K562 (cell line): ENCODE data around the gene KNG1. TPM values are rescaled to one million over a fixed set of nuclear protein-coding genes. Genes with fewer than 3 reads are reported as not detected.
A peak's percentile ranks its signal among the peaks of the same experiment; 100 is the strongest.

ENCODE experiments used
- CBX1 ChIP-seq: sonication (generic); IDR thresholded peaks from 2 replicates; pipeline ENCODE4 v1.6.1; 2016; ENCODE audit warnings: antibody characterized with exemption, low read depth, mild to moderate bottlenecking
- CEBPG ChIP-seq, 3 experiments: fragments of 200-800 bp in 1 of 3; sonication (Bioruptor generic) in 1 of 3; sonication (generic) in 1 of 3; formaldehyde crosslinking in 1 of 3; IDR thresholded peaks in 2 of 3; conservative IDR thresholded peaks in 1 of 3; 2 replicates each; pipeline versions ENCODE4 v1.6.1 to v1.8.0; 2016 to 2022; ENCODE audit warnings: missing compliant biosample characterization in 2 of 3, missing genetic modification characterization in 2 of 3, mild to moderate bottlenecking in 1 of 3, missing genetic modification reagents in 1 of 3
- DEAF1 ChIP-seq: fragments of 450-650 bp; formaldehyde crosslinking; IDR thresholded peaks from 2 replicates; pipeline ENCODE4 v1.4.0; 2020; ENCODE audit warnings: mild to moderate bottlenecking, moderate library complexity
- ELF1 ChIP-seq: fragments of 200-800 bp; sonication (Bioruptor generic); IDR thresholded peaks from 2 replicates; pipeline ENCODE4 v1.6.1; 2016; ENCODE audit warnings: missing genetic modification characterization, missing compliant biosample characterization
- L3MBTL2 ChIP-seq: fragments of 450-650 bp; IDR thresholded peaks from 2 replicates; pipeline ENCODE4 v1.6.1; 2016; ENCODE audit warnings: mild to moderate bottlenecking, moderate library complexity
- MEF2A ChIP-seq: IDR thresholded peaks from 2 replicates; pipeline ENCODE4 v1.6.1; 2011; ENCODE audit warnings: low read depth, mild to moderate bottlenecking, low read length, moderate library complexity; ENCODE audit not compliant: control insufficient read depth
- PCBP2 ChIP-seq: fragments of 200-400 bp; formaldehyde crosslinking; IDR thresholded peaks from 2 replicates; pipeline ENCODE4 v1.6.1; 2018; ENCODE audit warnings: low read length, low read depth, mild to moderate bottlenecking, moderate library complexity; ENCODE audit not compliant: poor library complexity, severe bottlenecking
- POLR2A ChIP-seq: fragments of 450-650 bp; conservative IDR thresholded peaks from 2 replicates; pipeline ENCODE4 v1.6.1; 2016
- PRPF4 ChIP-seq: fragments of 200-400 bp; formaldehyde crosslinking; IDR thresholded peaks from one replicate; pipeline ENCODE4 v1.6.1; 2017; ENCODE audit warnings: low read length, low read depth, mild to moderate bottlenecking; ENCODE audit not compliant: insufficient read depth, poor library complexity, severe bottlenecking
- SAP30 ChIP-seq: fragments of 200-600 bp; sonication (generic); IDR thresholded peaks from 2 replicates; pipeline ENCODE4 v1.6.1; 2012; ENCODE audit warnings: borderline replicate concordance, low read depth, mild to moderate bottlenecking, moderate library complexity, low read length, control low read depth, inconsistent platforms; ENCODE audit not compliant: insufficient read depth, poor library complexity, severe bottlenecking
- SFPQ ChIP-seq: fragments of 200-400 bp; formaldehyde crosslinking; IDR thresholded peaks from 2 replicates; pipeline ENCODE4 v1.6.1; 2017; ENCODE audit warnings: mild to moderate bottlenecking, low read depth, low read length, moderate library complexity
- TFAM ChIP-seq: fragments of 250-450 bp; sonication (Bioruptor Pico); conservative IDR thresholded peaks from 2 replicates; pipeline ENCODE4 v1.5.0; 2021; ENCODE audit warnings: mild to moderate bottlenecking, moderate library complexity
- ZNF146 ChIP-seq: IDR thresholded peaks from one replicate; pipeline ENCODE4 v1.6.1; 2018; ENCODE audit warnings: missing compliant biosample characterization; ENCODE audit not compliant: unreplicated experiment
- ZNF77 ChIP-seq: fragments of 250-450 bp; sonication (Bioruptor Pico); IDR thresholded peaks from 2 replicates; pipeline ENCODE4 v1.5.0; 2020
- polyA plus RNA-seq, 8 experiments: library from polyadenylated mRNA; depleted of rRNA in 4 of 8; stranded (reverse) in 5 of 8; unstranded in 3 of 8; fragments of >200 nt; fragmentation: Nextera tagmentation in 2 of 8; fragmentation: Illumina TruSeq in 1 of 8; extraction: Ambion mirVana in 2 of 8; extraction: Trizol in 1 of 8; gene quantifications; 2 replicates each; pipeline versions ENCODE4 v1.2.1 to v1.2.3, GENCODE V29; 2011 to 2014; ENCODE audit warnings: inconsistent platforms in 1 of 8, missing spikeins in 1 of 8
- total RNA-seq, 7 experiments: library from RNA; depleted of rRNA in 6 of 7; stranded (reverse); fragments of >200 nt in 6 of 7; fragmentation: Illumina TruSeq in 2 of 7; extraction: Trizol in 2 of 7; gene quantifications; 2 replicates each; pipeline versions ENCODE4 v1.2.1 to v1.2.3, GENCODE V29; 2011 to 2021; ENCODE audit warnings: low replicate concordance in 1 of 7
- TF ChIP-seq, protein P1 (sequence below): IDR thresholded peaks from 2 replicates; pipeline ENCODE4 v1.6.1; 2014; ENCODE audit warnings: antibody characterized with exemption
- TF ChIP-seq, protein P2 (sequence below): sonication (generic); formaldehyde crosslinking; IDR thresholded peaks from 2 replicates; pipeline ENCODE4 v1.8.0; 2022; ENCODE audit warnings: missing genetic modification reagents, mild to moderate bottlenecking, borderline replicate concordance
- TF ChIP-seq, protein P3 (sequence below): sonication (generic); formaldehyde crosslinking; IDR thresholded peaks from 2 replicates; pipeline ENCODE4 v1.8.1; 2022; ENCODE audit warnings: missing genetic modification reagents

Gene KNG1
- total and polyA plus RNA-seq, 9 of the 15 experiments (the other 6 are each of a cell fraction or from before 2014, with no cell fraction given) = 0.09 TPM; not detected in 8

DNA sequence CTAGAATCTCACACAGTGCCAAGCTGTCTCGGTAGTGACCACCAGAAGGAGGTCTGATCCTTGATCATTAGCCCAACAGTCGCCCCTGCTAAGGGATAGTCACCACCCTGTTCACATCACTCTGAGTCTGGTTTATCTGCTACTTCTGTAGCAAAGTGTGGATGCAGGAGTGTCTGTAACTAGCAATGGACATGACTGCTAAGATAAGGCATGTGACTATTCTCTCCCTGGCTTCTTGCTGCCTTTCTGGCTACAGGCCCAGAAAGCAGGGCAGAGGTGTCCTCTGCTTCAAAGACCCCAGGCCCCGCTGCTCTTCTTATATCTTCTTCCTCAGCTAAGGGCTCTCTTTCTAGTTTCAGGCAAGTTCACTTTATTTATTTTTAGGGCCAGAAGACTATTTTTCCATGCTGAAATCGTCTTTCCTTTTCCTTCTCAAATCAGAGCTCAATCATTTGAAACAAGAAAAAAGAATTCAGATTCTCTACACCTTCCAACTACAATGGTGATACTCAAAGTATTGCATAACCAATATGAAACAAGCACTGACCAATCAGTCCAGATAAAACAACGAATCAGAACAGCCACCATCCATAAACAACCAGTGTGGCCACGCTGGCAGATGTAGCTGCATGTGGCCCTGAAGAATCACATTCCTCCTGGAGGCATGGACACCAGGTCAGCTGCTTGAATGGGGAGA, 8.0 kb upstream of the KNG1 start (continued):
- TF ChIP-seq SFPQ (no peak), TFAM (CRISPR knock-in tag) (no peak), ZNF77 (CRISPR knock-in tag) (no peak), MEF2A (no peak), CEBPG (CRISPR knock-in tag; IDR thresholded peaks at IDR 0.05) (no peak), CEBPG (tag; conservative IDR thresholded peaks at IDR 0.05 in 1 of 2, IDR thresholded peaks at IDR 0.05 in 1 of 2) (peak; percentile 44 to 58; a peak in 2 of 4 replicates), ZNF146 (no peak), PRPF4 (no peak), L3MBTL2 (no peak), DEAF1 (CRISPR knock-in tag) (no peak), POLR2A (no peak), SAP30 (no peak), CBX1 (no peak), ELF1 (tag) (no peak), PCBP2 (no peak)
- TF ChIP-seq, protein P1, sequence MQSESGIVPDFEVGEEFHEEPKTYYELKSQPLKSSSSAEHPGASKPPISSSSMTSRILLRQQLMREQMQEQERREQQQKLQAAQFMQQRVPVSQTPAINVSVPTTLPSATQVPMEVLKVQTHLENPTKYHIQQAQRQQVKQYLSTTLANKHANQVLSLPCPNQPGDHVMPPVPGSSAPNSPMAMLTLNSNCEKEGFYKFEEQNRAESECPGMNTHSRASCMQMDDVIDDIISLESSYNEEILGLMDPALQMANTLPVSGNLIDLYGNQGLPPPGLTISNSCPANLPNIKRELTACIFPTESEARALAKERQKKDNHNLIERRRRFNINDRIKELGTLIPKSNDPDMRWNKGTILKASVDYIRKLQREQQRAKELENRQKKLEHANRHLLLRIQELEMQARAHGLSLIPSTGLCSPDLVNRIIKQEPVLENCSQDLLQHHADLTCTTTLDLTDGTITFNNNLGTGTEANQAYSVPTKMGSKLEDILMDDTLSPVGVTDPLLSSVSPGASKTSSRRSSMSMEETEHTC = 0 out of 2 replicates have a peak, but pooled peaks have one; percentile 37
- TF ChIP-seq, protein P2, sequence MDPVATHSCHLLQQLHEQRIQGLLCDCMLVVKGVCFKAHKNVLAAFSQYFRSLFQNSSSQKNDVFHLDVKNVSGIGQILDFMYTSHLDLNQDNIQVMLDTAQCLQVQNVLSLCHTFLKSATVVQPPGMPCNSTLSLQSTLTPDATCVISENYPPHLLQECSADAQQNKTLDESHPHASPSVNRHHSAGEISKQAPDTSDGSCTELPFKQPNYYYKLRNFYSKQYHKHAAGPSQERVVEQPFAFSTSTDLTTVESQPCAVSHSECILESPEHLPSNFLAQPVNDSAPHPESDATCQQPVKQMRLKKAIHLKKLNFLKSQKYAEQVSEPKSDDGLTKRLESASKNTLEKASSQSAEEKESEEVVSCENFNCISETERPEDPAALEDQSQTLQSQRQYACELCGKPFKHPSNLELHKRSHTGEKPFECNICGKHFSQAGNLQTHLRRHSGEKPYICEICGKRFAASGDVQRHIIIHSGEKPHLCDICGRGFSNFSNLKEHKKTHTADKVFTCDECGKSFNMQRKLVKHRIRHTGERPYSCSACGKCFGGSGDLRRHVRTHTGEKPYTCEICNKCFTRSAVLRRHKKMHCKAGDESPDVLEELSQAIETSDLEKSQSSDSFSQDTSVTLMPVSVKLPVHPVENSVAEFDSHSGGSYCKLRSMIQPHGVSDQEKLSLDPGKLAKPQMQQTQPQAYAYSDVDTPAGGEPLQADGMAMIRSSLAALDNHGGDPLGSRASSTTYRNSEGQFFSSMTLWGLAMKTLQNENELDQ (CRISPR knock-in tag) = no peak
- TF ChIP-seq, protein P3, sequence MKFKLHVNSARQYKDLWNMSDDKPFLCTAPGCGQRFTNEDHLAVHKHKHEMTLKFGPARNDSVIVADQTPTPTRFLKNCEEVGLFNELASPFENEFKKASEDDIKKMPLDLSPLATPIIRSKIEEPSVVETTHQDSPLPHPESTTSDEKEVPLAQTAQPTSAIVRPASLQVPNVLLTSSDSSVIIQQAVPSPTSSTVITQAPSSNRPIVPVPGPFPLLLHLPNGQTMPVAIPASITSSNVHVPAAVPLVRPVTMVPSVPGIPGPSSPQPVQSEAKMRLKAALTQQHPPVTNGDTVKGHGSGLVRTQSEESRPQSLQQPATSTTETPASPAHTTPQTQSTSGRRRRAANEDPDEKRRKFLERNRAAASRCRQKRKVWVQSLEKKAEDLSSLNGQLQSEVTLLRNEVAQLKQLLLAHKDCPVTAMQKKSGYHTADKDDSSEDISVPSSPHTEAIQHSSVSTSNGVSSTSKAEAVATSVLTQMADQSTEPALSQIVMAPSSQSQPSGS = no peak
